CD8-positive, alpha-beta memory T cell (primary cell): ENCODE results near the gene JAKMIP2. TPM values are rescaled to one million over a fixed set of nuclear protein-coding genes. Genes with fewer than 3 reads are reported as not detected.

Source experiments
- CTCF ChIA-PET: fragments of 350-600 bp; sonication (Branson Sonifier 250); formaldehyde crosslinking; loops from one replicate; lab custom pipeline; 2021; ENCODE audit warnings: antibody characterized with exemption; lab: Charles Lee
- POLR2A ChIA-PET: fragments of 350-600 bp; sonication (Branson Sonifier 250); formaldehyde crosslinking; loops from one replicate; lab custom pipeline; 2021; ENCODE audit warnings: antibody characterized with exemption; lab: Charles Lee
- DNase-seq, 5 donors: peaks; one replicate each; pipeline versions ENCODE4 v3.0.0 to v3.0.0-alpha.2; 2020 to 2022; ENCODE audit warnings: mixed read lengths in 1 of 5
- H3K27ac ChIP-seq: one replicate; pipeline ENCODE4 v1.7.0; 2013; ENCODE audit warnings: low read depth, mild to moderate bottlenecking, low read length, moderate library complexity
- H3K27me3 ChIP-seq: 2 replicates; pipeline ENCODE4 v1.7.0; 2013; ENCODE audit warnings: low read length, mild to moderate bottlenecking; ENCODE audit not compliant: insufficient read depth, poor library complexity, severe bottlenecking
- H3K36me3 ChIP-seq: 2 replicates; pipeline ENCODE4 v1.7.0; 2013; ENCODE audit warnings: mild to moderate bottlenecking, low read length, moderate library complexity; ENCODE audit not compliant: insufficient read depth
- H3K4me1 ChIP-seq: 2 replicates; pipeline ENCODE4 v1.7.0; 2013; ENCODE audit warnings: mild to moderate bottlenecking, low read length, moderate library complexity; ENCODE audit not compliant: insufficient read depth
- H3K4me3 ChIP-seq: 2 replicates; pipeline ENCODE4 v1.7.0; 2013; ENCODE audit warnings: mild to moderate bottlenecking, low read length
- H3K9me3 ChIP-seq: 2 replicates; pipeline ENCODE4 v1.7.0; 2013; ENCODE audit warnings: mild to moderate bottlenecking, low read length
- H3K27ac Mint-ChIP-seq, 8 donors: one replicate each; pipeline ENCODE4 v1.8.0; 2020 to 2021; ENCODE audit warnings: mixed read lengths in 8 of 8, mild to moderate bottlenecking in 6 of 8, inconsistent platforms in 3 of 8, moderate library complexity in 3 of 8
- H3K27me3 Mint-ChIP-seq, 2 donors: one replicate each; pipeline ENCODE4 v1.8.0; 2020 to 2021; ENCODE audit warnings: mixed read lengths in 2 of 2, mild to moderate bottlenecking in 1 of 2, moderate library complexity in 1 of 2
- H3K36me3 Mint-ChIP-seq, 3 donors: one replicate each; pipeline ENCODE4 v1.8.0; 2020 to 2021; ENCODE audit warnings: mixed read lengths in 3 of 3, inconsistent platforms in 1 of 3, mild to moderate bottlenecking in 1 of 3
- H3K4me1 Mint-ChIP-seq, 3 donors: one replicate each; pipeline ENCODE4 v1.8.0; 2020 to 2021; ENCODE audit warnings: mixed read lengths in 3 of 3, inconsistent platforms in 1 of 3, mild to moderate bottlenecking in 1 of 3
- H3K4me3 Mint-ChIP-seq, 7 donors: one replicate each; pipeline ENCODE4 v1.8.0; 2020 to 2021; ENCODE audit warnings: mixed read lengths in 7 of 7, mild to moderate bottlenecking in 6 of 7, moderate library complexity in 4 of 7, inconsistent platforms in 2 of 7
- H3K9me3 Mint-ChIP-seq, 5 donors: one replicate each; pipeline ENCODE4 v1.8.0; 2020 to 2022; ENCODE audit warnings: mixed read lengths in 5 of 5, mild to moderate bottlenecking in 3 of 5, moderate library complexity in 2 of 5, inconsistent platforms in 1 of 5
- polyA plus RNA-seq: library from polyadenylated mRNA; unstranded; fragments of 300-500 nt; fragmentation: Illumina TruSeq; gene quantifications from one replicate; pipeline ENCODE4 v1.2.3, GENCODE V29; 2021
- total RNA-seq, 2 experiments: library from RNA; stranded (reverse); gene quantifications; one replicate each; pipeline ENCODE4 v1.2.3, GENCODE V29; 2021

The JAKMIP2 gene
- total and polyA plus RNA-seq, 3 experiments from 2014 or later: 1.8 to 6.3 (median 1.8) TPM

DNA sequence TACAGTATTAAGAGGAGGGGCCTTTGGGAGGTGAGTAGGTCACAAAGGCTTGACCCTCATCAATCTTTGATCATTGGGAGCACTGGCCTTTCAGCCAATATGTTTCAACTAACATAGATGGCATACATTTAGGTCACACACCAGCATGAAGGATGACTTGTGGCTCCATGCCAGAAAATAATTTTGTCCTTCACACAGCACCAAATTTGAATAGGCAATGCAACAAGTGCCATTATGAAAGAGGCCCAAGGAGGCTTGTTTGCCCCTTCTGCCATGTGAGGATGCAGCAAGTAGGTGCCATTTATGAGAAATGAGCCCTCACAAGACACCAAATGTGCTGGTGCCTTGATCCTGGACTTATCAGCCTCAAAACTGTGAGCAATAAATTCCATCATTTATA is 81.1 kb downstream of the JAKMIP2 start:
- Histone ChIP-seq H3K9me3 (no peaks in the 10 kb centered on the region), H3K4me3 (no peak overlapping the region), H3K36me3 (no peaks in the 10 kb centered on the region), H3K4me1 (no peaks in the 10 kb centered on the region), H3K27me3 (no peaks in the 10 kb centered on the region), H3K27ac (no peak overlapping the region)
- Mint-ChIP-seq H3K27ac (no peak overlapping the region), H3K4me1 (peaks cover 0 to 14% (median 0%) of the 10 kb centered on the region in 3 donors), H3K27me3 (peaks cover 0 to 3% of the 10 kb centered on the region in 2 donors), H3K4me3 (no peak overlapping the region), H3K9me3 (peaks cover 9 to 23% (median 15%) of the 10 kb centered on the region in 5 donors), H3K36me3 (peaks cover 4 to 21% (median 15%) of the 10 kb centered on the region in 3 donors)
- ChIA-PET CTCF (no interaction called here), POLR2A (no interaction called here)
- DNase-seq: no peak

GRCh38 chr5:147699496-147700088 is 82.9 kb downstream of the JAKMIP2 start:
- Mint-ChIP-seq H3K27me3 (peaks cover 0 to 3% of the 10 kb centered on the region in 2 donors), H3K4me3 (no peak overlapping the region), H3K27ac (no peak overlapping the region), H3K36me3 (peaks cover 4 to 21% (median 17%) of the 10 kb centered on the region in 3 donors), H3K4me1 (peaks cover 0 to 13% (median 0%) of the 10 kb centered on the region in 3 donors), H3K9me3 (peaks cover 9 to 23% (median 17%) of the 10 kb centered on the region in 5 donors)
- no peaks in the 10 kb centered on the region for H3K36me3 ChIP-seq
- no peak overlapping the region for H3K4me3 ChIP-seq
- no peaks in the 10 kb centered on the region for H3K9me3 ChIP-seq
- no peak for DNase-seq
- H3K4me1 ChIP-seq: no peaks in the 10 kb centered on the region
- H3K27ac ChIP-seq: no peak overlapping the region
- CTCF ChIA-PET: no interaction called here
- no peaks in the 10 kb centered on the region for H3K27me3 ChIP-seq
- POLR2A ChIA-PET: no interaction called here

DNA sequence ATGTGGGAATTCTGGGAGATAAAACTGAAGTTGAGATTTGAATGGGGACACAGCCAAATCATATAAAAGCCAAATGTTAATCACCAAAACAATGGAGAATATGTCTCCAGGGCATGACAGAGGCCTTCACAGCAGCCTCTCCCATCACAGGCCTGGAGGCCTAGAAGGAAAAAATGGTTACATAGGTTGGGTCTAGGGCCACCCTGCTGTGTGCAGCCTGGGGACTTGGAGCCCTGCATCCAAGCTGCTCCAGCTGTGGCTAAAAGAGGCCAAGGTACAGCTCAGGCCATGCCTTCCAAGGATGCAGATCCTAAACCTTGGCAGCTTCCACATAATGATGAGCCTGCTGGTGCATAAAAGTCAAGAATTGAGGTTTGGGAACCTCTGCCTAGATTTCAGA is 85.1 kb downstream of the JAKMIP2 start:
- Mint-ChIP-seq H3K4me1 (peaks cover 0 to 10% (median 0%) of the 10 kb centered on the region in 3 donors), H3K9me3 (peaks cover 9 to 23% (median 17%) of the 10 kb centered on the region in 5 donors), H3K36me3 (peaks cover 4 to 22% (median 21%) of the 10 kb centered on the region in 3 donors), H3K4me3 (no peak overlapping the region), H3K27ac (no peak overlapping the region), H3K27me3 (peaks cover 0 to 3% of the 10 kb centered on the region in 2 donors)
- Histone ChIP-seq H3K9me3 (no peaks in the 10 kb centered on the region), H3K27ac (no peak overlapping the region), H3K36me3 (no peaks in the 10 kb centered on the region), H3K4me3 (no peak overlapping the region), H3K27me3 (no peaks in the 10 kb centered on the region), H3K4me1 (no peaks in the 10 kb centered on the region)
- CTCF ChIA-PET: no interaction called here
- no peak for DNase-seq
- POLR2A ChIA-PET: no interaction called here

GRCh38 chr5:147694772-147695171 is 87.8 kb downstream of the JAKMIP2 start:
- Histone ChIP-seq H3K27me3 (no peaks in the 10 kb centered on the region), H3K9me3 (no peaks in the 10 kb centered on the region), H3K27ac (no peak overlapping the region), H3K36me3 (no peaks in the 10 kb centered on the region), H3K4me1 (no peaks in the 10 kb centered on the region), H3K4me3 (no peak overlapping the region)
- Mint-ChIP-seq H3K9me3 (peaks cover 9 to 23% (median 17%) of the 10 kb centered on the region in 5 donors), H3K27me3 (peaks cover 0 to 3% of the 10 kb centered on the region in 2 donors), H3K27ac (no peak overlapping the region), H3K4me1 (peaks cover 0 to 10% (median 0%) of the 10 kb centered on the region in 3 donors), H3K36me3 (peaks cover 7 to 22% (median 21%) of the 10 kb centered on the region in 3 donors), H3K4me3 (no peak overlapping the region)
- ChIA-PET POLR2A (no interaction called here), CTCF (no interaction called here)
- DNase-seq: no peak

DNA sequence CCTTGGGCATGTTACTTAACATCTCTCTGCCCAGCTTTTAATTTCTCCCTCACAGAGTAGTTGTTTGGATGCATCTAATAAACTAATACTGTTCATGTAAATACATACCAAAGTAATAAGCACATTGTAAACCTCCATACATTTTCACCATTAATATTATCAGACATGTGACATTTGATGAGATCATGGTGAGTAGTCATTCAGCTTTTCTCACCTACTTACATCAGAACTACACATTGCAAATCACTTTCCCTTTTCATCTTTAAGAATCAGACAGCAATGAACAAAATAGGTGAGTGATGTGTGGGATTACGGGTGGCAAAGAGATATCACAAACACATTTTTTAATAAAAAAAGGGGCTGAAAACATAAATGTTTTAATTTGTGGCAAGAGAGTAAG is 89.3 kb downstream of the JAKMIP2 start:
- CTCF ChIA-PET: no interaction called here
- H3K4me1 Mint-ChIP-seq: peaks cover 0 to 10% (median 0%) of the 10 kb centered on the region in 3 donors

GRCh38 chr5:147691130-147691529 is 91.4 kb downstream of the JAKMIP2 start:
- ChIA-PET POLR2A (no interaction called here), CTCF (no interaction called here)
- H3K9me3 ChIP-seq: no peaks in the 10 kb centered on the region
- peaks cover 0 to 4% (median 0%) of the 10 kb centered on the region in 3 donors for H3K4me1 Mint-ChIP-seq
- H3K9me3 Mint-ChIP-seq: peaks cover 0 to 2% (median 0%) of the 10 kb centered on the region in 5 donors
- H3K36me3 Mint-ChIP-seq: peaks cover 0 to 7% (median 2%) of the 10 kb centered on the region in 3 donors
- peak overlapping the region in 1 of 8 donors; percentile 56 for H3K27ac Mint-ChIP-seq
- H3K27ac ChIP-seq: no peak overlapping the region
- no peaks in the 10 kb centered on the region for H3K27me3 Mint-ChIP-seq
- H3K4me1 ChIP-seq: no peaks in the 10 kb centered on the region
- H3K27me3 ChIP-seq: no peaks in the 10 kb centered on the region
- no peak overlapping the region for H3K4me3 ChIP-seq
- peak overlapping the region in 1 of 7 donors; percentile 24 for H3K4me3 Mint-ChIP-seq
- no peak for DNase-seq
- H3K36me3 ChIP-seq: no peaks in the 10 kb centered on the region

More for the DNA sequence above, 89.3 kb downstream of the JAKMIP2 start:
- Histone ChIP-seq H3K9me3 (no peaks in the 10 kb centered on the region), H3K36me3 (no peaks in the 10 kb centered on the region), H3K27me3 (no peaks in the 10 kb centered on the region), H3K4me3 (no peak overlapping the region), H3K4me1 (no peaks in the 10 kb centered on the region), H3K27ac (no peak overlapping the region)
- H3K27ac Mint-ChIP-seq: peak overlapping the region in 1 of 8 donors; percentile 12
- H3K9me3 Mint-ChIP-seq: peaks cover 0 to 14% (median 9%) of the 10 kb centered on the region in 5 donors
- POLR2A ChIA-PET: no interaction called here
- H3K36me3 Mint-ChIP-seq: peaks cover 4 to 12% (median 9%) of the 10 kb centered on the region in 3 donors
- H3K4me3 Mint-ChIP-seq: no peak overlapping the region
- H3K27me3 Mint-ChIP-seq: no peaks in the 10 kb centered on the region
- DNase-seq: no peak

- H3K9me3 ChIP-seq: no peaks in the 10 kb centered on the region
- POLR2A ChIA-PET: no interaction called here
- DNase-seq: no peak
- H3K9me3 Mint-ChIP-seq: peaks cover 0 to 2% (median 0%) of the 10 kb centered on the region in 5 donors
- H3K36me3 Mint-ChIP-seq: peaks cover 0 to 7% (median 2%) of the 10 kb centered on the region in 3 donors
- H3K27ac ChIP-seq: no peak overlapping the region
- no peaks in the 10 kb centered on the region for H3K36me3 ChIP-seq
- CTCF ChIA-PET: no interaction called here
- no peak overlapping the region for H3K27ac Mint-ChIP-seq
- no peak overlapping the region for H3K4me3 ChIP-seq
- no peaks in the 10 kb centered on the region for H3K27me3 ChIP-seq
- no peaks in the 10 kb centered on the region for H3K27me3 Mint-ChIP-seq
- no peak overlapping the region for H3K4me3 Mint-ChIP-seq
- H3K4me1 Mint-ChIP-seq: peaks cover 0 to 4% (median 0%) of the 10 kb centered on the region in 3 donors
- H3K4me1 ChIP-seq: no peaks in the 10 kb centered on the region
Measured at GRCh38 chr5:147690595-147690994, 91.9 kb downstream of the JAKMIP2 start.

- Mint-ChIP-seq H3K9me3 (no peaks in the 10 kb centered on the region), H3K4me1 (peaks cover 0 to 1% (median 0%) of the 10 kb centered on the region in 3 donors), H3K4me3 (no peak overlapping the region), H3K27ac (no peak overlapping the region), H3K27me3 (no peaks in the 10 kb centered on the region), H3K36me3 (peaks cover 0 to 4% (median 2%) of the 10 kb centered on the region in 3 donors)
- Histone ChIP-seq H3K27ac (no peak overlapping the region), H3K9me3 (no peaks in the 10 kb centered on the region), H3K4me1 (no peaks in the 10 kb centered on the region), H3K4me3 (no peak overlapping the region), H3K36me3 (no peaks in the 10 kb centered on the region), H3K27me3 (no peaks in the 10 kb centered on the region)
- CTCF ChIA-PET: interaction anchor here (0.9 kb wide), 1 partner anchor 133 kb away, joined by 3 read pairs; no protein-coding TSS in a partner anchor
- POLR2A ChIA-PET: no interaction called here
- DNase-seq: no peak
Measured at GRCh38 chr5:147689426-147689825, 93.1 kb downstream of the JAKMIP2 start.
